Epithelial cell of prostate (primary cell): ENCODE results near the gene ZNF428.
"Not testable (repeated sequence)": the region's sequence is repeated elsewhere in the genome, so short reads cannot be mapped to it uniquely, and the experiment has no call there.

Experiments
- DNase-seq: peaks from one replicate; pipeline ENCODE4 v3.0.0-alpha.2; 2011; ENCODE audit warnings: low read depth, low spot score
- H3K27ac ChIP-seq: fragments of 450-650 bp; 2 replicates; pipeline ENCODE4 v1.5.1; 2017; ENCODE audit warnings: mild to moderate bottlenecking

ZNF428 gene

DNA sequence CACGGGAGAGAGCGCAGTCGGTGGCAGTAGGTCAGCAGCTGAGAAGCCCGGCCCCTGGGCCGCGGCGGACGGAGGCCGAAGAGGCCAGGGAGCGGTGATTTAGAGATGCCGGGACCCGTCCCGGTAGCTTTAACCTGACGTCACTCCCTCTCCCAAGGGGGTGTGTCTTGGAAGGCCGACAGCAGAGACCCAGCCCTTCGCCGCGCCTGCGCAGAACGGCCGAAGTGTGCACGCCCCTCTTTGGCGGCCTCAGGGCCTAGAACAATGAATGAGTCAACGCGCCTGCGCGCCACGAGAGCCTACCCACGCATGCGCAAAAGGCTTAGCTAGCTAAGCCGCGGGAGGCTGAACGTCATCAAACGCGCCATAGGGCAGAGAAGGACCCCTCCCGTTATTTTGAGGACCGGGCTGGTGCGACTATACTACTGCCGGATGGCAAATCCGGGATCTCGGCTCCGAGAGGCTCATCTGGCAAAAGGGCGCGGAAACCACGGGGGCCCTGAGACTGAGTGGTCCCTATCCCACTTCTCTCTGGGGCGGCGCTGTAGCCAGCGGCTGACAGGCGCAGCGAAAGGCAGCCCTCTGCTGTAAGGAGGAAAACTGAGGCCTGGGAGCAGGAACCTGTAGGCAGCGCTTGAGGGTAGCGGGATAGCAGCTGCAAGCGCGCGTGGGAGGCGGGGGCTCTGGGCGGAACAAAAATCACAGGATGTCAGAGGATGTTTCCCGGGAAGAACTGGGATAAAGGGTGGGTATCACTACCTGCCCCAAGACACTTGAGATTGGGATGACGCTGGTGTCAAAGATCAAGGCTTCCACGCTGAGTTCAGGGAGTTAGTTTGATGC is 23.2 kb downstream of the ZNF428 start, which contains the start of the genes IRGQ and ZNF576:
Gene IRGQ, minus strand, starts transcription at position 136 of the 843 bp plus-strand sequence. CDS start 796 bp downstream, outside the sequence.
Gene ZNF576, plus strand, starts transcription at position 597 of the 843 bp plus-strand sequence. CDS start 514 bp downstream, outside the sequence.
- peak; percentile 89 for DNase-seq
- peak within 1 kb of the TSS; percentile 88 for H3K27ac ChIP-seq

DNA sequence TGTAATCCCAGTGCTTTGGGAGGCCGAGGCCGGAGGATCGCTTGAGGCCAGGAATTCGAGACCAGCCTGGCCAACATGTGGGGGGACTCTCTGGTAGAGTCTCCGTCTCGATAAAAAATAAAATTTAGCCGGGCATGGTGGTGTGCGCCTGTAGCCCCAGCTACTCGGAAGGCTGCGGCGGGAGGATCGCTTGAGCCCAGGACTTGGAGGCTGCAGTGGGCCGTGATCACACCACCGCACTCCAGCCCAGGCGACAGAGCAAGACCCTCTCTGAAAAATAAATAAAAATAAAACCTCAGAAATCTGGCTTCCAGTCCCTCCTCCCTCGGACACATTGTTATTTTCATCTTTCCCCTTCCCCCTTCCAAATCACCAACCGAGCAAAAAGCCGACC is 23.8 kb downstream of the ZNF428 start:
- peak overlapping the region; percentile 88 for H3K27ac ChIP-seq
- no peak for DNase-seq

DNA sequence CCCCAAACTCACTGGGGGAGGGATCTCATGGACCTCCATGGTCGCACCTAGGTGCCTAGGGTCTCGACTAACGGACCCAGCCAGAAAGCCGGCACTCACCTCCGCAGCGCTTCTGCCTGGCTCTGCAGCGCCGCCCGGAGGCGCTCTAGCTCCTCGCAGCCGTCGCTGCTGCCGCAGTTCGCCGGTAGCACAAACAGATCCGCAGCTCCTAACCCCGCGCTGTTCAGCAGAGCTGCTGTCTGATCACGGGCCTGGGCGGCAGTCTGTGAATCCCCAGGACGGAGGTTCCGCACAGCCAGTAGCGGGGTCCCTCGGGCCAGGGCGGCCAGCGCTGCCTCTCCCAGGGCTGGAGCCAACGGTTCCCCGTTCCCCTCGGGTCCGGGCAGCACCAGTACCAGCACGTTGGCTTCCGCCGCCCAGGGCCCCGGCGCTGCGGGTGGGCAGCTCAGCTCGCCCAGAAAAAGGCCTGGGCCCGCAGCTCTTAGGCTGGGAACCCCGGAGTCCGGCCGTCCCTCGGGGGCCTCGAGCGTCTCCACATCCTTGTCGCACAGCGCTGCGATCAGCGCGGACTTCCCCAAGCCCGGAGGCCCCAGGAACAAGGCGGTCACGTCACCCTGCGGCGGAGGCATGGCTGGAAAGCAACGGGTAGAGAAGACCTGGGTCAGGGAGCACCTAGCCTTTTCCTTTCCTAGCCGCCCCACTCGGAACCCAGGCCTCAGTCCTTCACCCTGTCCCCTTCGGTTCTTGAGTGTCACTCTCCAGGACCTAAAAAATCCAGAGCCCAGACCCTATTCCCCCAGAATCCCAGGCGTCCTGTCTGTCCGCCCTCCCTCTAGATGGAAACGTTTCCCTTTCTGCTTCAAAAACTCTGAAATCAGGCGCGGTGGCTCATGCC is 24.5 kb downstream of the ZNF428 start:
- peak; percentile 14 for DNase-seq
- peak overlapping the region; percentile 88 for H3K27ac ChIP-seq

DNA sequence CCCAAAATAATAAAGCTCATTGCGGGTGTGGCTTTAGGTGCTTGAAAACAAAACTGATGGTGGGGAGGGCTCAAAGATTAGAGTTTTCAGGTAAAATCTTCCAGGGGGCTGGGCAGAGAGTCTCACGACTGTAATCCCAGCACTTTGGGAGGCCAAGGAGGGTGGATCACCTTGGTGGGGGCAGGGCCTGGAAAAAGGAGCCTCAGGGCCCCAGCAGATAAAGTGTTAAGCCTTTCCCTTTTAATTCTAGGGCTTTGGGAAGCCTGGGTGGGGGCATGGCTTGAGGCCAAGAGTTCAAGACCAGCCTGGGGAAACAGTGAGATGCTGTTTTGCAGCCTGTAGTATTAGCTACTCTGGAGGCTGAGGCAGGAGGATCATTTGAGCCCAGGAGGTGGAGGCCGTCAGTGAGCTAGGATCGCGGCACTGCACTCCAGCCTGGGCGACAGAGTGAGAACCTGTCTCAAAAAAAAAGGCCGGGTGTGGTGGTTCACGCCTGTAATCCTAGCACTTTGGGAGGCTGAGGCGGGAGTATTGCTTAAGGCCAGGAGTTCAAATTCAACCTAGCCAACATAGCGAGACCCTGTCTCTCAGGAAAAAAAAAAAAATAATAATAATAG is 25.2 kb downstream of the ZNF428 start:
- DNase-seq = no peak
- no peak overlapping the region for H3K27ac ChIP-seq

DNA sequence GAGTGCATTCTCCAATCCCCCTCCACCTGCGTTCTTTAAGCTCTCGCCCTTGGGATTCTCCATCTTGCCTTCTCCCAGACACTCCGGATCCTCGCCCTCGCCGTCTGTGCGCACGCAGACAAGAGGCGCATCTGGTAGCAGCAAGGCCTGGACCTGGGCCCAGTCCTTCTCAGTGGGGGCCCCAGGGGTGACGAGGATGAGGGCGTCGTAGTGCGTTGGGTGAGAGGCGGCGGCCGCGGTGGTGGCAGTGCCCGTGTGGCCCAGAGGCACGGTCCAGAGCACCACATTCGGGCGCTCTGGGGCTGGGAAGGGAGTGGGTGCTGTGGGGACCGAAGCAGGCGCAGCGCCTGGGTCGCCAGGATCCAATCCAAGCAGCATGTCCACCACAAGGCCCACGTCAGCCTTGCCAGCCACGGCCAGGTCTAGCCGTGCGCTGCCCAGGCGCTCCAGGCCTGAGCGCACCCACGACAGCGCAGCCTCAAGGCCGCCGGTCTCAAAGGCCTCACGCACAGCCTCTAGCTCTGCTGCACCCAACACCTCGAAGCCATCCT is 26.6 kb downstream of the ZNF428 start:
- no peak for DNase-seq
- H3K27ac ChIP-seq = no peak overlapping the region

DNA sequence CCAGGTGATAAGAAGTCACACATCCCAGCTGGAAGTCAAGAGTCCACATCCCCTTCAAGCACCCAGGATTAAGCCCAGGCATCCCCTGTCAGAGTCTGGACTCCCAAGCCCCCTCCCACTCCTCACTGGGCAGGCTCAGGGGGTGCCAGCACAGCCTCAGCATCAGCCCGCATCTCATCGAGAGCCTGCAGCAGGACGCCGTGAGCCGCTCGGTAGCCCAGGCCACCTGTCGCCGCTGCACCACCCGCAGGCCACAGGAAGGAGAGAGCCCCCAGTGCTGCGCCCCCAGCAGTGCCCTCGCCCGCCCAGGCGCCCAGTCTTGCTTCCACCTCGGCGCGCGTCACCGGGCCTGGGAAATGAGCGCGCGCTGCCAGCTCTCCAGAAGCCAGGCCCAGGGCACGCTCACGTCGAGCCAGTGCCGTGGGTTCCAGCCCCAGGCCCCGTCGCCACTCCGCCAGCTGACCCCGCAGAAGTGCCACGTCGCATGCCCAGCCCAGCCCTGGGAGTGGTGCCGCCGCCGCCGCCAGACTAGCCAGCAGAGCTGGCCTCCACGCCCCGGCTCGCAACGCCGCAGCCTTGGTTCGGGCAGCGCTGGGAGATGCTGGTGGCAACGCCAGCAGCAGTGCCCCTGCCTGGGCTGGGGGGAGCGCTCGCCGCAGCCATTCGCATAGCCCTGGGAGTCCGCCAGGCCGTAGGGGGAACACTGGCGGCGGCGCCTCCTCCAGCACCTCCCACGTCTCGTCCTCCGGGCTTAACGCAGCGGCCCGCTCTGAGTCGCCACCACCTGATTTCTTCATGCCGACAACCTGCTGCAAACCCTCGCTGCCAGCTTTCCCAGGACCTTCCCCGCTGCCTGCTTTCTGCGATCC is 27.3 kb downstream of the ZNF428 start:
- DNase-seq = no peak
- H3K27ac ChIP-seq = no peak overlapping the region

DNA sequence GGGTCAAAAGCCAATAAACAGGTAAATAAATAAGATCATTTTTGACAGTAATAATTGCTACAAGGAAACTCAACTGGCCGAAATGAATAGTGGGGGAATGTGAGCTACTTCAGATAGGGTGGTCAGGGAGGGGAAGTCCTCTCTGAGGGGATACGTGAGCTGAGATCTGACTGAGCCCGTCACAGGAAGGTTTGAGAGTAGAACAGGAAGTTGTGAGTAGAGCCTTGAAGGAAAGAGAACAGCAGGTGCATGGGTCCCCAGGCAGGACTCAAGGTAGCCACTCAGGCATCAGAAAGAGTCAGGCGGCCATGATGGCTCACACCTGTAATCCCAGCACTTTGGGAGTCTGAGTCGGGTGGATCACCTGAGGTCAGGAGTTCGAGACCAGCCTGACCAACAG is 29.8 kb downstream of the ZNF428 start:
- H3K27ac ChIP-seq = no peak overlapping the region
- DNase-seq = no peak

DNA sequence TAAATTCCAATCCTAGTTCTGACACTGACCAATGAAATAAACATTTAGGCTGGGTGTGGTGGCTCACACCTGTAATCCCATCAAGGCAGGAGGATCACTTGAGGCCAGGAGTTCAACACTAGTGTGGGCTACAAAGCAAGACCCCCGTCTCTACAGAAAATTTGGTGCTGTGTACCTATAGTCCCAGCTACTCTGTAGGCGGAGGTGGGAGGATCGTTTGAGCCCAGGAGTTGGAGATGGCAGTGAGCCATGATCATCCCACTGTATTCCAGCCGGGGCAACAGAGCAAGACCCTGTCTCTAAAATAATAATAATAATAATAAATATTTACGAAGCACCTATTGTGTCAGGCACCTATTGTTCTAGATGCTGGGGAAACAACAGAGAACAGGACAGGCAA is 30.2 kb downstream of the ZNF428 start:
- no peak for DNase-seq
- H3K27ac ChIP-seq = no peak overlapping the region

DNA sequence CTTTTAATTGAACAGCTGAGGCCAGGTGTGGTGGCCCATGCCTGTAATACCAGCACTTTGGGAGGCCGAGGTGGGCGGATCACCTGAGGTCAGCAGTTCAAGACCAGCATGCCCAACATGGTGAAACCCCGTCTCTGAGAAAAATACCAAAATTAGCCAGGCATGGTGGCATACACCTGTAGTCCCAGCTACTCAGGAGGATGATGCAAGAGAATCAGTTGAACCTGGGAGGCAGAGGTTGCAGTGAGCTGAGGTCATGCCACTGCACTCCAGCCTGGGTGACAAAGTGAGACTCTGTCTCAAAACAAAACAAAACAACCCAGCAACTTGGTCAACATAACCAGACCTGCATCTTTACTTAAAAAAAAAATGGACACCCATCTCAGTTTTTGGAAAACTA is 32.4 kb downstream of the ZNF428 start:
- not testable (repeated sequence) for H3K27ac ChIP-seq, DNase-seq

DNA sequence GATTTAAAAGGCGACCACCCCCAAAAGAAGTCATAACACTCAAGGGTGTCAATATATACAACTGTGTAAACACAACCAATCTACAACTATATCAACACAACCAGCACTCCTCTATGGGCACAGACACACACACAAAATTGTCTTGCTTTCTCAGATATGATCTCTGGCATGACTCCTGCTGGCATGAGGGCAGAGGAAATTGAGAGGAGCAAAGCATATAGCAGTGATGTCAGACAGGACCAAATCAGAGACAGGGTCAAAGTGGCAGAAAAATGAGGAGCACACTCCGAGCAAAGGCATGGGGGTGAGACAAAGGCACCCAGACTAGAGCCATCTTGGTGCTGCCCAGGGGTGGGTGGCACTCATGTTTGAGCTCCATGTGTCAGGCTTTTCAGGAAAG is 33.1 kb downstream of the ZNF428 start:
- H3K27ac ChIP-seq = no peak overlapping the region
- DNase-seq = no peak

DNA sequence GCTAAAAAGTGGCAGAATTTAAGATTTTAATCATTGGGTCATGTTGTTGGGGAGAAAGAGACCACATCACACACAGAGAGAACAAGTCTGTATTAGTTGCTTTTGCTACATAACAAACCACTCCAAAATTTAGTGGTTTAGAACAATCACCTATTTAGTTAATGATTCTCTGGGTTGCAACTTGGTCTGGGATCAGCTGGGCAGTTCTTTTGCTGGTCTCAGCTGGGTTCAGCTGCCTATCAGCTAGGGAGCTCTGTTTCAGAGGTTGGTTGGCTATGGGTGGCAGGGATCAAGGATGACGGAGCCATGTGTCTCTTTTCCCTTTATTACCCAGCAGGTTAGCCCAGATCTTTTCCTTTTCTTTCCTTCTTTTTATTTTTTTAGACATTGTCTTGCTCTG is 34.9 kb downstream of the ZNF428 start:
- H3K27ac ChIP-seq = no peak overlapping the region

DNA sequence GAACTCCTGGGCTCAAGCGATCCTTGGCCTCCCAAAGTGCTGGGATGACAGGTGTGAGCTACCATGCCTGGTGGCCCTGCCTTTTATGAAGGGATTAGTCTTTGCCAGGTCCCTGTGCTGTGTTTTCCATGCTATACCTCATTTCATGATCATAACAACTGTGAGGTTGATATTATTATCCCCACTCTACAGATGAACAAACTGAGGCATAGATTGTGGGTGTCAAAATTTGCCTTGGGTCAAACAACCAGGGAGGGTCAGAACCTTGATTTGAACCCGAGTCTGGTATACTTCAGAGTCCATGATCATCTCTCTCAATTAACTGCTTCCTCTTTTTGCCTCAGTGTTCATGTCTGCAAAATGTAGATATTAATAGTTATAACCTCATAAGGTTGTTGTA is 36.9 kb downstream of the ZNF428 start:
- no peak overlapping the region for H3K27ac ChIP-seq
- DNase-seq = no peak

More for the DNA sequence above, 34.9 kb downstream of the ZNF428 start:
- no peak for DNase-seq

DNA sequence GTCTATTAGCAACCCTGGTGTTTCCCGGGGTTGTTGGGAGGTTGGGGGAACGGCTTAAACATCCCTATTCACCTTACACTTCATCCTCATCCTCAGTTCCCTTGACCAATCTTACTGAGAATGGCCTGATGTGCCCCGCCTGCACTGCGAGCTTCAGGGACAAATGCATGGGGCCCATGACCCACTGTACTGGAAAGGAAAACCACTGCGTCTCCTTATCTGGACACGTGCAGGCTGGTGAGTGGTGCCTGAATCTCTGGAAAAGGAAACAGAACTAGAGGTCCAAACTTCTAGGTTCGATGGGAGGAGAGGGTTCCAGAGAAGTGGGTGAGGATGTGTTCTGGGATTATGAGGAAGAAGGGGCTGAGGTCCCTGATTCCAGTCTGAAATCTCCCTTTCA is 38.0 kb downstream of the ZNF428 start:
- no peak for DNase-seq
- no peak overlapping the region for H3K27ac ChIP-seq

DNA sequence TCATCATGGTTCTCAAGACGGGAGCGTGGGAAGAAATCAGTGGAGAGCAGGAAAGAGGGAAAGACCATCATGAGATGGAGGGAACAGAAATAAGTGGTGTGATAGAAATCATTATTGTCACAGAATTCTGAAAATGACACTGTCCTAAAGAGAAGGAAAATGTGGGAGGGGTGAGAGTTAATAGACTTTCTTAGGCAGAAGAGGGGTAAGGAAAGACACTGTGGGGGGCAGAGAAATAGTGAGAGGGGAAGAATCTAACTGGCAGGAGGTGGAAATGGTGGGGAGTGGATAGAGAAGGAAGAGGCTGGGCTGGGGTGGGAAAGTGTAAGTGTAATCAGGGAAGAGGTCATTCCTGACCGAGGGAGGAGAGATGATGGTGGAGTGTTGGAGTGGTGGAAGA is 40.6 kb downstream of the ZNF428 start:
- no peak overlapping the region for H3K27ac ChIP-seq
- DNase-seq = no peak

DNA sequence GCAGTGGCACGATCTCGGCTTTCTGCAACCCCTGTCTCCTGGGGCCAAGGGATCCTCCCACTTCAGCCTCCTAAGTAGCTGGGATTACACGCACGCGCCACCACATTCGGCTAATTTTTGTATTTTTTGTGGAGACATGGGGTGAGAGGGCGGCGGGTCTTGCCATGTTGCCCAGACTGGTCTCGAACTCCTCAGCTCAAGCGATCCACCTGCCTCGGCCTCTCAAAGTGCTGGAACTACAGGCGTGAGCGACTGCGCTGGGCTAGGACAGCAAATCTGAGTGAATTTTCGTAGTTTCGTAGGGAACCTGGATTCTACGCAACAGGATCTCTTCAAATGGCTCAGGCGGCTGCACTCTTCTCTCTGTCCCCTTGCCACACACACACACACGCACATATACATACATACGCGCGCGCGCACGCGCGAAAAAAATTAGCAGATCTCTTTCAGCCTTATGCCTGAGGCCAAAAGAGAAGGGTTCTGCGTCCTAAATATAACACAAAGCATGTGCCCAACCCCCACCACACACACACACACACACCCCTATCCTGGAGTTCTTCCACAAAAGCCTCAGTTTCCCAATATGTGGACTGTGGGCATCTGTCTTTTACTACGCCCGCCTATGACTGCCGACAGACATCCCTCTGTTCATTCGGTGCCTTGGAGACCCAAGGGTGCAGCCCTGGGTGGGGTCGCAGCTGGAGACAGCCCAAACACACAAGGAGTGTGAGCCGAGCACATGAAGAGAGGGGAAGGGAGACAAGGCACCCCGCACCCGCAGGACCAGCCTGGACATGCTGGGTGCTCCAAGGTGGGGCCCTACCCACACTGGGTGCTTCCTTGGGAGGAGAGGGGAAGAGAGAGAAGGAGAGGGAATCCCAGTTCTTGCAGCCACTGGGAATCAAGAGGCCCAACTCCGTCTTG is 43.2 kb downstream of the ZNF428 start:
- peak overlapping the region; percentile 3 for H3K27ac ChIP-seq
- no peak for DNase-seq

DNA sequence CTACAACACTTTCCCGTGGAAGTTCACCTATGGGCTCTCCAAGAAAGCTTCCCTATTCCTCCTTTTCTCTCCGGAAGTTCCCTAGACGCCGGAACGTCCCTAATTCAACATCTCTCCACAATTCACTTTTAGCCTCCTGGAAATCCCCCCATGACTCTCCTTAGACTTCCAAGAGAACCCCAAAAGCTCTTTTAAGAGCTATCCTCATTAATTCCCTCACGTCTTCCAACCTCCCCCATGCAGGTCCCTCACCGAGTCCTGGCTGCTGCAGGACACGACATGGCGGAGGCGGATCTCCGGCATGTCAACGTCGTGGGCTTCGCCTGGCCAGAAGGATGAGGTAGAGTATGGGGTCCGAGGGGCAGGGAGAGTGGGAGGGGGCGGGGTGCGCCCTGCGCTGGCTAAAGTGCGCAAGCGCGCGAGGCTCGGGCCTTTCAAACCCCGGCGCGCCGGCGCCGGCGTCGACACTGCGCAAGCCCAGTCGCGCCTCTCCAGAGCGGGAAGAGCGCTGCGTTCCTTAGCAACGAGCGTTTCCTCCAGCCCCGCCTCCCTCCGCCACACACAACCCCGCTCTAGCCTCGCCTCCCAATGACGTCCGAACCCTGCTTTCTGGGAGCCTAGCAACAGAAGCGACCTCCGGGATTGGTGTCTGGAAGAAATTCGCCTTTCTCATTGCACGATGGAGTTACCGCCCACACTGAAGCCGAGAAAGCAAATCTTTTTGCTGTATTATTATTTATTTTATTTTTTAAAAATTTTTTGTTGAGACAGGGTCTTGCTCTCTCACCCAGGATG is 44.1 kb downstream of the ZNF428 start, which contains the start of the genes PINLYP and XRCC1:
Gene PINLYP, plus strand, starts transcription at position 646 of the 795 bp plus-strand sequence. CDS start 1,391 bp downstream, outside the sequence.
Gene XRCC1, minus strand, starts transcription at position 372 of the 795 bp plus-strand sequence. Its CDS starts 69 bp downstream, at position 303.
- DNase-seq = peak; percentile 91
- H3K27ac ChIP-seq = peak within 1 kb of the TSS; percentile 53
